ENCODE measurements around the gene METTL21C.

The METTL21C gene

DNA sequence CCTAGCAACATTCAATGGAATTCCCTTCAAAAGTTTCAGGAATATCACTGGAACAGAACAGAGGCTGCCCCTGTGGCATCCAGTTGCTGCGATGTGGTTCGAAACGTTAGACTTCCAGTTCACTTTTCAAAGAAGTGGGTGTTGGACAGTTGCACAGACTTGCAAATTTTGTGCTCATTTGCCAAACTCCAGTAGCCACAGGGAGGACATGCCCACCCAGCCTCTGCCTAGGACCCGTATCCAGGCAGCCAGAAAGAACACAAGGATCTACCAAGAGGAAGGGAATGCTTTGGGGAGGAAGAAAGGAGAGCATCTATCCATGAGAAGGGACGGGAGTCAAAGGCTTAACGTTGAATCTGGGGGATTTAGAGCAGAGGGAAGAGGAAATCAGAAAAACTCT is at the start of gene METTL21C:
Gene METTL21C, minus strand, starts transcription at position 108 of the 400 bp plus-strand sequence. CDS start 546 bp downstream, outside the sequence.
- no peak for FAIRE-seq

DNA sequence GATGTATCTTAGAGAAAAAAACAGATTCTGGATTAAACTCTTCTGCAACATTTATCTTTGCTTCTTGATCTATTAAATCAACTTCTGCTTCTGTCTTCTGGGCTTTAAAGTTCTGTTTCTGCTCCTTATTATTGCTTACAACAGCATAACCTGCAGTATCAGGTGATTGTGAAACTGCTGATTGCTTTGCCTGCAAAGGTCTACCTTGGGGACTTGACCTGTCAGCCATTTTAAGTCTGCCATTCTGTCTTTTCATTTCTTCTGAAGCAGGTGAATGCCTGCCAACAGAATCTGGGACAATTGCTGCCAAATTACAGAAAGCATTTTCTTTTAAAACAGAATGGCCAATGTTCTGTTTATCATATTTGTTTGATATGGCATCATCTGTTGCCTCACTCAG is 47.7 kb upstream of the METTL21C start:
- no peak for FAIRE-seq

DNA sequence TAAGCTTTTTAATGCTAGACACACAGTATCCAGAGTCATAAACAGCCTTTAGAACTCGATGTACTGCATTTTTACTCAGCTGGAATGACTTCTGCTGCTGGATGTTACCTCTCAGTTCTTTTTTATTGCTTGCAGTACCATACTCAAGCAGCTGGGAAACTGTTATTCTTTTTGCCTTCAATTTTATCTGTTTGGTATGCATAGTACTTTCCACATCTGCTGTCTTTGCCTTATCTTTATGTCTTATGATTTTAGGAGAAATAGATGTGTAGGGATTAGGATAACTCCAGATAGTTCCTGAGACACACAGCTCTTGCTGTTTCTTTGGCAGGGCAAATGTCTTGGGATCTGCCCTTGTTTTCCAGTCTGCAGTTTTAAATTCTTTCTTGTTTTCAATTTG is 47.3 kb upstream of the METTL21C start:
- no peak for FAIRE-seq

DNA sequence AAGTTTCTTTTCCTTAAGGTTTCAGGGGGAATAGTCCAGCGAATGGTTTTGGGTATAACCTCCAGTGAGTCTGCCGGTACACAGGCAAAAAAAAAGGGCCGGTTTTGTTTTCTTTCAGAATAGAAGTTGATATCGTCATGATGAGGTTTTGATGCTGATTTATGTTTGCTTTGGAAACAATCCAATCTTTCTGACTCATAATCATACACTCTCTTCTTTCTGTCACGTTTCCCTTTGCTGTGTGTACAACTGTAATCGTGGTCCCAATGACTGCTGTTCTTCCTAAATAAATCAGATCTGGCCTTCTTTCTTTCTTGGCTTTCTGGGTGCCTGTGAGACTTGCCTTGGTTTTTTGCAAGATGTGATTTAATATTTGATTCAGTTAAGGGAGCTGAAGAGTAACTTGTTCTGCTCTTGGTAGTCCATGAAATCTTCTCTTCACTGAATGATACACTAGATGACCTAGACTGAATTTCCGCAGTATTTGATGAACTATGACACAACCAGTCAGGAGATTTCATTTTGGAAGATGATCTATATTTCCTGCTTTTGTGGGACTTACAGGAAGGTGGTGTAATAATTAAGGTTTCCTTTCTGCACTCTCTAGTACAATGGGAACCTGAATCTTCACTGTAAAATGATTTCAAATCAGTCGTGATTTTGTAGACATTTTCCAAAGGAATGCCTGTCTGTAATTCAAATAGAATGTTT is 34.9 kb upstream of the METTL21C start:
- FAIRE-seq, result no peak

DNA sequence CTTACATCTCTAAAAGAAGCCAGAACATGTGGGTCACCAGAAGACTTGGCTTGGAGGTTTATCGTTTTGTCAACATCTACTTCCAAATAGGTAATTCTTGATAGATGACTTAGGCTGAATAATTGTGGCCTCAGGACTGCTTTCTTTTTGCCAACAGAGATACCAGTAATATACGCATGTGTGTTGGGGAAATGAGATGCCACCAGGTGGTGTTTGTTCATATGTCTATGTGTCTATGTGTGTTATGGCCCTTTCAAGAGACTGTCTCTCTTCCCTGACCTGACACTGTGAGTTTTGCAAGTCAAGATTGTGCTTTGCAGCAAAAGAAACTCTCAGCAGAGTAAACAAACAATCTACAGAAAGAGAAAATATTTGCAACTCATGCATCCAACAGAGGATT is 31.6 kb upstream of the METTL21C start:
- no peak for FAIRE-seq

DNA sequence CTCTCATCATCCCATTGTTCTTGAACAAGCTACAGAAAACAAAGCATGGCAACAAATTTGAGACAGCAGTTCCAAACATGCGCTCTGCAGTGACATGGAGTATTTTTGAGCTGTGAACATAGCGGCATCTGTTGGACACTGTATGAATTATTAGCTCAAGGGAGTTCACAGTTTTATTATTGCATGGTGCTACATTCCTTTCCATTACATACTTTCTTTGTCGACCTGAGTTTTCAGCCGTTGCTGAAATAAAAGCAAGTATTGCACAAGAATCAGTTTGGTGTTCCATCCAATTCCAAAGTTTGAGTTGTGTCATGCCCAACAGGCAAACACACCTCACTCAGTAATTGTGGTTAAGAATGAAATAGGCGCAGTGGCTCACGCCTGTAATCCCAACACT is 30.1 kb upstream of the METTL21C start:
- FAIRE-seq, result no peak

DNA sequence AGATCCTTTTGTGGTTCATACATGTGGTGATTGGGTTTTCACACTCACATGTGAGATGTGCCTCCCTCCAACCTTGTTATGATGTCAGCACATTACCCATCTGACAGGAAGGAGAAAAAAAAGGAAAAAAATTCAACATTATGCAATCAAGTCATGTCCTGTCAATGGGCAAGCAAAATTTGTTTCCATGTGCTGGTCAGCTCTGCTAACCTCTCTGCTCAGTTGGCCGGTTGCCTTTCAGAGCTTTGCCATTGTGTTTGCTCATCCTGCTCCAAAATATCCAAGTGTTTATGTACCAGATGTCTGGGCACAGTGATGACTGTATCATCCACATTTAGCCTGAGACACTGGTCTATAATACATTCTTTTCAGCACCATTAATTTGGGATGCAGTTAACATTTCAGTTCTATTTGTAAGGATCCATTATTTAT is 27.0 kb upstream of the METTL21C start:
- no peak for FAIRE-seq

DNA sequence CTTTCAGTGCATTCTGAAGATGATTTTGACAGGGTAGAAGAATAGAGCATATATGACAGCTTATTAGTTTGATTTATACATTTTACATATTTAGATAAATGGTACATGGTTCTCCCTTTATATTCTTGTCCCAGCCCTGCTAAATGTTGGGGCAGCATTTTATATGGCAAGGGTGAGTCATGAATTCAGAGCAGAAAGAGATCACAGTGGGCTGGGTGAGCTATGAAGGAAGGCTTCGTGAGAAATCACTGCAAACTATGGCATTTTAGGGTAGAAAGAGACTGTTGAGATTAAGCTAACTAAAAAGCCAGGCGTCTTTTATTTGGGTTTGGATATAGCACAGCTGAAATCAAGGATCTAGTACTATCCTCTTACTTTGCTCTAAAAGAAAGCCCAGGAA is 23.9 kb upstream of the METTL21C start:
- no peak for FAIRE-seq

DNA sequence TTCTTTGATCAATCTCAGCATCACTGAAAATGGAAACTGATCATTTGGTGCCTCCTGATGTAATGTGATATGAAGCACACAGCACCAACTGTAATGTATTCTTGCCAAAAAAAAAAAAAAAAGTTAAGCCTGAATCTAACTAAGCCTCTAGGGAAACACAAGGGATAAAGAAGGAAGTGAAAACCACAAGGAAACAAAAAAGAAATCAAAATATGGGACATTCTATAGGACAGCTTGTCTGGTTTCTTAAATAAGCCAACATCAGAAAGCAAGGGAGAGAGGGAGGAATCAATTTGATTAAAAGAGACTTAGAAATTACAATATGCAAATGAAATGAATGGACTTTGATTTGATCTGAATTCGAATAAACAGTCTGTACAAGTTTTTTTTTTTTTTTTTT is 20.6 kb upstream of the METTL21C start:
- FAIRE-seq, result no peak

DNA sequence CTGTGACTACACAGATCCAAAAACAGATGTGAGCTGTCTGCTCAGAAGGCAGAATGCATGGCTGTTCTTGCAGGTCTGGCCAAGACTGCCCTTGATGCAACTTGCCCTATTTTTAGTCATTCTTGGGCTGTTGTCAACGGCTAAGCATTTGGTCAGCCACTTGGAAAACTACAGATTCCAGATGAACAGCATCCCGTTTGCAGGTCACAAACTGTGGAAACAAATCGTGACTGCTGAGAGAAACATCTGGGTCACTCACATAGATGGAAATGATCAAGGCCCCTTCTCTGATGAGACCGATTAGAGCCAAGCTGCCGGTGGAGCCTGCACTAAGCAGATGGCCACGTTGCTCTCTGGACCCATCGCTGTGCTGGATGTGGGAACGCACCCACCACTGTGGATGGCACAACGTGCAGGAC is 15.4 kb upstream of the METTL21C start:
- FAIRE-seq, result no peak

DNA sequence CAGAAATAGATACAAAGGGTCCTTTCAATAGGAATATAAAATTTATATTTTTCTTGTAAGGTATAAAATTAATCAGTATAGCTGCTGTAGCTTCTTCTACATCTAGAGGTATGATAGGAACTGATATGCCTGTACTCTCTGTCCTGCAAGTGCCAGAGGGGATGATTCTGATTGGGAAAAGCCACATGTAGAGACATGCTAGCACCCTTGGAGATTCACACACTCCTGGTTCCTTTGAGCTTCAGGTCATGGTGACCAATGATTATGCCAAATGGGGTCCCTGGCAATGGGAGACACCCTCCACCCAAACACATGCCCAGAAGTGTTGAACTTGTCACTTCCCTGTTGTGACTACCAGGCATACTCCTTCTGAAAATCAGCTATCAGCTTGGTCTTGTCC is 14.7 kb upstream of the METTL21C start:
- no peak for FAIRE-seq

DNA sequence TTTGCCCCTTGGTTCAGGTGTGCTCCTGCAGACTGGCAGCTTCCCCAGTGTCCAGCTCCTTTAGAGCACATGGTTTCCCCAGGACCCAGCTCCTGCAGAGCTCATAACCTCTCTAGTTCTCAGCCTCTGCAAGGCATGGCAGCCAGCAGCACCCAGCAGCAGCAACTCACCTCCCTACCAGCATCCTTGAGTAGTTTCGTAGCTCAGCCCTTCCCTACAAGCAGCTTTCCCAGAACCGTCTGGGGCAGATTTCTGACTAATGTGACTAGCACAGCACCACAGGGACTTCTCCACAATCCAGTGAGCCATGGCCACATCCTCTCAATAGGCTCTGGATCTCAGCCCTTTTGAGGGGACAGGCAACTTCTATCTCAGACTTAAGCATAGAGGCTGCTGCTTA is 14.1 kb upstream of the METTL21C start:
- FAIRE-seq, result no peak

DNA sequence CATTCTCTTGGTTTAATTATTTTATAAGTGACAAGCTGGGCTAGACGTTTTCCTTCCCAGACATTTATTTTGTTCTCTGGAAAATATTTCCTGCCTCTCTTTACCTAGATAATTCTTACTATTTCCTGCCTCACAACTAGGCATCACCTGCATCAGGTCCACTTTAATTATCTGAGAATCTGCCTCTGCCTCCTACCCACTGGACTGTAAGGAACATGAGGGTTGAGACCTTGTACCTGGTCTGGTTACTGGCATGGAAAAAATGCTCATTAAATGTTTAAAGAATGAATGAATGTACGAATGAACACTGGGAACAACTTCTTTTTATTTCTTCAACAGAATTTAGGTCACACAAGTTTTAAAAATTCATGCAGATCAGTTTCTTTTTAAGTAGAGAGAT is 13.4 kb upstream of the METTL21C start:
- no peak for FAIRE-seq

DNA sequence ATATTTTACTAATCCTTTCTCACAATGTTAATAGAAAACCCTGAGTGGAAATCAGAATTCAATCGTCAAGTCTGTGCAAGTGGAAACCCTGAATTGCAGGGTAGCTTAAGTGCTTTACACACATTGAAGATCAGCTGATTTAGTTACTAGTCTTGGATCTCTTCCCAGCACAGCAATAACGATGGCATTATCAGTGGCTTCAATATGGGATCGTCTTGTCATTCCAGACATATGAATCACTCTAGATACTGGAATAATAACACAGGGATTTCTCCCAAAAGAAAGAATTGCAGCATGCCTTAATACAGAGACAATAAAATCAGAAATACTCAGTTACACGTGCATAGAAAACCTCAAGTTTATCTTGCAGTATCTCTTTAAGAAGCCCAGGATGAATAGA is 12.6 kb upstream of the METTL21C start:
- FAIRE-seq, result no peak

DNA sequence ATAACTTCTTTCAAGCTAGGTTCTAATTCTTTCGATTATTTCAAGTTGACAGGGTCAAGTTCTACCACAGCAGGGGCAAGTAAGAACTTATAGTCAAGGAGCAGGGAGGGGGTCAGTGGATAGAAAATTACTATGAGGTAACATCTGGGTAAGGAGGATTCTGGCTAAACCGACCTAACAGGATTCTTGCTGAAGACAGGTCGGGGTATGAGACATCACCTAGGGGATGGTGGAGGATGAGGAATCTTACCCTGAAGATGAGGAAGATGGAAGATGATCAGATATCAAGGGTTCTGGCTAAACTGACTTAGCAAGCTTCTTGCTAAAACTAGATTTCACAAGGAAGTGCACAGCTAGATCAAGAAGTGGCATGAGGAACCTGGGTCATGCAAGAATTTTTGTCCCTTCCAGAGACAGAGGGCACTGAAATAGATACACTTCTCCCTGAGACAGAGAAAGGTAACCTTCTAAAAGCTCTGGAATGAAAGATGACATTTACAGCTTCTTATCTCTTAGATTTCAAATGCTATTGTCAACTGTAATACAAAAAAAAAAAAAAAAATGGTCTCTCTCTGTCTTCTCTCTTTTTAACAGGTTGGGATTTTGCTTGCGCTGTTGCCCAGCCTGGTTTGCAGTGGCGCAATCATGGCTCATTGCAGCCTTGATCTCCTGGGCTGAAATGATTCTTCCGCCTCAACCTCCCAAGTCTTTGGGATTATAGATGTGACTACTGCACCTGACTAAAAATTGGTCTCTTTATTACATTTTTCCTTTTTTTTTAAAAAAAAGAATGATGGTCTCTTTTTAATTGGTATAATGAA is 9.6 kb upstream of the METTL21C start:
- FAIRE-seq, result no peak

DNA sequence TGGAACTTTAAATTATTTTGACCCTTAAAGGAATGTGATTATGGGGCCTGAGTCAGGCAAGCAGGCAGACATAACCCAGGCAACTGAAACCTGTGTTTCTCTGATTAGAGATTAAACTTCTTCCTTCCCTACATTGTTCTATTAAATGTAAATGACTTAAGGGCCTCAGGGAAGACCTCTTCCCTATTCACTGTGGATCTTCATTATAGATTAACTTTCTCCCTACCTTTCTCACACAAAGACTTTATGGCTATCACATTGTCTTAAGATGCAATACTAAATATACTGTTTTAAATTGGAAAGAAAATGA is 8.8 kb upstream of the METTL21C start:
- no peak for FAIRE-seq

DNA sequence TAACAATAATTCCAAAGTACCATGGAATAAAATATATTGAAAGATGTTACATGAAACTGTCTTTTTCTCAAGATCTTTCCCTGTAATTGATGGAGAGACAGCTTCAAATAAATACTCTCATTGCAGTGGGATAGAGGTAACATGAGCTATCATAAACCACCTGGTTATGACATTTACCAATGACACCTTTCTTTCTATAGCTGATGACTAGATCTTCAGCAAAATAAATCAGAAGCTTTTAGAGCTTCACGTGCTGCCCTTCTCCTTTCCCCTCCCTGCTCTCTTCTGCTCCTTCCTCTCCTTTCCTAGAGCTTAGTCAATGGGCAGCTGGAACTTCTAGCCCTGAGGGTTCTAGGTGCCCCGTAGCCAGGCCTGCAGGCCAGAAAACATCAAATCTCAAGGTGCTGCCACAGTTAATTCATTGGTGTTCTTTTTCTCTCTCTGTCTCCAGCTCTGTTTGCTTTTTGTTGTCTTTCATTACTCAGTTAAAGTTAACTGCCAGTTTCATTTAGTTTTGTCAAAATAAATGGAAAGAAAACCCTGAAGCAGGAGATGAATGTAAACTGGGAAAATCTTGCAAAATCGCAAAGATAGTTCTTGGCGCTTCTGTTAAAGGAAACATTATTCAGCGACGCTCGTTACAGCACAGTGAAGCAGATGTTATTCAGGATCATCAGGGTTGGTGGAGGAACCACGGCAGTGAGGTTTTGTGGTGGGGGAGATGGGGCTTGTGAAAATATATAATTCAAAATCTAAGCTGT is 8.3 kb upstream of the METTL21C start:
- no peak for FAIRE-seq

DNA sequence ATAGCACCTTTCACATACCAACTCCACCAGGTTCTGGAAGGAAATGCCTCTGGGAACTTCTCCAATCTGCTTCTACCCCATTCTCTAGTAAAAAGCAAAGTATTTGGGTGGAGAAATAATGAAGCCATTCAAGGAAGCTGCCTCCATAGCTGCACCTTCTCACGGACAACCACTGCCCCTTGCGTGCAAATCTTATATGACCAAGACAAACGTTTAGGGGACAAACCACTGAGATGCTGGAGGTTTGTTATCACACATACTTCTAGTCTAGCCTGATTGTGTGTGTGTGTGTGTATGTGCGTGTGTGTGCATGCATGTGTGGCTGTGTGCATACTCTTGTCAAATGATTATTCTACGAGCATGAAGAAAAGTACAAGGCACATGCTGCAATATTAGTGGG is 6.5 kb upstream of the METTL21C start:
- FAIRE-seq, result no peak

DNA sequence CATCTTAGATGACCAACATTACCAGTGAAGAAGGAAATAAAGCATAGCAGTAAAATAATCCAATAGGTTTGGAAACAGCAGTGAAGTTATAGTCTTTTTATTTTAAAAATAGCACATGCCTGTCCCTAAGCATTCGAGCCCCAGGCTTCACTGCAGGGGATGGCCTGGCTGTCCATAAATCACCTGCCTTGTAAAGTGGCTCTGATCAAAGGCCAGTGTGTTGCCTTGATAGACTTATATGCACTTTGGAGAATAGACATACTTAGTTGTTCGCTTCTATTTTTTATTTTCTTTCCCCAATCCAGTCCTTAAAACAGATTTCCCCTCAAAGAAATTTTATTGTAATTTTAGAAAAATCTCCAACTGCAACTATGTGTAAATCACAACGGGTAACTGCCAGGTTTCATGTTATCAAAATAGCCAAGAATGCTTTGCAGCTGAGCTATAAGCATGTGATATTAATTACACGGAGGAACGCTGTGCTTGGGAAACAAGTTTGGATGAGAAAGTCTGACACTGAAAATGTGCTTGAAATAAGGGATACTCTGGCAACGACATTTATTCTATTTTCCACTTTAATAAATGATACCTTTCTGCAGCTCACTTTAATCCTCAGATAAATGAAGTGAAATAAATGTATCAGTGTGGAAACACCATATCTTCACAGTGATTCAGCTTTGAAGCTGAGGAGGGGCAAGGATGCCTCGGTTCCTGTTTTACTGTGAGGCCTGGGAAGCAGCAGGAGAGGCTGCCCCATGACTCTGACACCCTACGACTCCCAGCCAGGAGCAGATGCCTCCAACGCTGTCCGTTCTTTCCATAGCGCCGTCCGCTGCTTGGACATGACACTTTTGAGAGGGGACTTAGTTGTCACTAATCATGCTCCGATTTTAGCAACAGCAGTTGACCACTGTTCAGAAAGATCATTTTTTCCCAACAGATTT is 5.5 kb upstream of the METTL21C start:
- no peak for FAIRE-seq

DNA sequence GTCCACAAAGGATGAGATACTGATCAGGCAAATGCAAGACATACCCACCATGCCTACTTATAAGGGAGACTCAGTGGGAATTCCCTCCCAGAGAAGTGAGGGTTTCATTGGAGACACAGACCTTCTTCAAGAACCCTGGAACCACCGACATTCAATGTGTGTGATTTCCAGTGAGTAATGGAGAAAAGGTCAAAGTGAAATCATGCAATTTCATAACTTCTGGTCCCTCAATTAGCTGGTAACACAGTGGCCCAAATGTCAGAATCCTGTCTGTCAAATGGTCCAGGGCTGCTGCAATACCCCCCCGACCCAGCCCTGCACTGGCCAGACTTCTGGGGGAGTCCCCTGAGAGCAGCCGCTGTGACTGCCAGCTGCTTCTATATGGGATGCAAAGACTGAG is 4.7 kb upstream of the METTL21C start:
- no peak for FAIRE-seq

DNA sequence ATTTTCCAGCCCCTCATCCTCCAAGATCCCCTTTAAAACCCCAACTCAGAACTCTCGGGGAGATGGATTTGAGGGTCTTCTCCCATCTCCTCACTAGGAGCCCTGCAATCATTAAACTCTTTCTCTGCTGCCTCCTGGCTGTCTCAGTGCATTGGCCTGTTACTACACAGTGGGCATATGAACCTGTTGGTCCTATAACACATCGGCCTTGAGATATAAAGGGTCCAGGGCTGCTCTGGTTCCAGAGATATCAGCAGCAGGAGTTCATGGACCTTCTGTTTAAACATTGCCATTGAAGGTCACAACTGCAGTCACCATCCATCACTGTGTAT is 3.8 kb upstream of the METTL21C start:
- FAIRE-seq, result no peak

DNA sequence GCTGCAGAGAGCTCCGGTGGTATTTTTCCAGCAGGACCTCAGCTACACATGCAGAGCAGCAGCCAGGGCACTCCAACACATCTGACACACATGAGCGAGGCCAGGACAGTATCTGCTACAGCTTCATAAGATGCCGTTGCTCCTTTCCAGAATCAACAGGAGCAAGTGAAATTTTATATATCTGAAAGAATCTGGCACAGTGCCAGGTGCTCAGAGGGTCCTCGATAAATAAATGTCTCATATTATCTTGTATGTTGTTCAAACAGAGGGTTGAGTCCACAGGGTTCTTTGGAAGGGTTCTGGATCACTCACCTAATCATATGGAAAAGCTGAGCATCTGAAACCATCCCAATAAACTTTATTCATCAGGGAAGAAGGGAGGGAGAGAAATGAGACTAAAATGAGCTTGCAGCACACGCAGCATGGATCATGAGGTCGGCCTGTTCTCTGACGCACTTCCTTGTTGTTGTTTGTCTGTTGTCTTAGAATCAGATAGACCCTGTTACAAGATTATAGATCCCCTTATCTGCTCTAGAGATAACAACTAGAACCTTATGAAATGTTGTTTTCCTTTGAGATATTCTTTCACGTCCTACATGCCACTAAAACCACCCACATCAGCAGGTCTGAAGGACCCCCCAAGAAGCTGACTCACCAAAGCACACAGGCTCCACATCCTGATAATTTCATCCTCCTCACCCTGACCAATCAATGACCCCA is 3.2 kb upstream of the METTL21C start:
- FAIRE-seq, result no peak
